ENCODE measurements around the gene MIER2.
"Not testable (repeated sequence)": the region's sequence is repeated elsewhere in the genome, so short reads cannot be mapped to it uniquely, and the experiment has no call there.

The MIER2 gene

DNA sequence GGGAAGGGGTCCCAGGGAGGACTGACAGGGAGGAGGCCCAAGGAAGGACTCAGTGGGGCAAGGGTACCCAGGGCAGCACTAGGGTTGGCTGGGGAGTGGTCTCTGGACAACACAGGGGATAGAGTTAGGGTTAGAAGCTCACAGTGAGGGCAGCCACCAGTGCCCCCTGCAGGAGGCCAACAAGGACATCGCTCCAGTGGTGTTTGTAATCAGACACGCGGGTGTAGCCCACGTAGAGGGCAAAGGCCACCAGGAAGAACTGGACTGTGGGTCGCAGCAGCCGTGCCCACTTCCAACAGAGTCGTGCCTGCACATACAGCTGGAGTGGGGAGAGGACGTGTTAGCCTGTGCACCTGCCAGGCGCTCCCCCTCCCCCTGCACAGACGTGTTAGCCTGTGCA is 62.6 kb downstream of the MIER2 start:
- DNase-seq (ENCODE audit: low read depth) = no peak

DNA sequence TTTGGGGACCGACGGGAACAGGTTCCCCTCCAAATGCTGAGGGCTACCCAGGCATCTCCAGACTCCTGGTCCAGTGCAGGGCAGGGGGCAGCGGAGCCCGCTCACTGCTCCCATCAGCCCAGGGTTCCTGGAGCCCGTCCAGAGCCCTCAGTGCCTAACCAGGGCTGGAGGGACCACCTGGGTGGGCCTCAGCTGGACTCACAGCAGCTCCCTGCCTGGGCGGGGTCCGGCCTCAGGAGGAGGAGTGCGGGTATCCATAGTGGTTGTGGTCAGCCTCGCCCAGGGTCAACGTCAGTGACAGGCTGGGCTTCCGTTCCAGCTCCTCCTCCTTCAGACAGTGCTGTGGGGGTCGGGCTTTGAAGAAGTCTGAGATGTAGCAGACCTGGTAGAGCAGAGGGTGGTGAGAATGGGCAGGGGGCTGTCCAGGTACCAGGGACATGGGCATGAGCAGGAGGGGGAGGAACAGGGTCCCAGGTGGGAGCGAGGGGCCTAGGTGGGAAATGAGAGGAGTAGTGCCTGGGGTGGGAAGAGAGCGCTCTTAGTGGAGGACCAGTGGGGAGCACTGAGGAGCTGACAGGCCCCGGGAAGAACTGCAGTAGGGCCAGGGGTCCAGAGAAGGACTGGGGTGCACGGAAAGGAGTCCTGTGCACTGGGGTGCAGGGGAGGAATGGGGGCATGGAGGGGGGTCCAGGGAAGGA is 63.3 kb downstream of the MIER2 start:
- no peak for DNase-seq (ENCODE audit: low read depth)

GRCh38 chr19:280541-281009 is 64.0 kb downstream of the MIER2 start:
- DNase-seq (ENCODE audit: low read depth) = no peak

DNA sequence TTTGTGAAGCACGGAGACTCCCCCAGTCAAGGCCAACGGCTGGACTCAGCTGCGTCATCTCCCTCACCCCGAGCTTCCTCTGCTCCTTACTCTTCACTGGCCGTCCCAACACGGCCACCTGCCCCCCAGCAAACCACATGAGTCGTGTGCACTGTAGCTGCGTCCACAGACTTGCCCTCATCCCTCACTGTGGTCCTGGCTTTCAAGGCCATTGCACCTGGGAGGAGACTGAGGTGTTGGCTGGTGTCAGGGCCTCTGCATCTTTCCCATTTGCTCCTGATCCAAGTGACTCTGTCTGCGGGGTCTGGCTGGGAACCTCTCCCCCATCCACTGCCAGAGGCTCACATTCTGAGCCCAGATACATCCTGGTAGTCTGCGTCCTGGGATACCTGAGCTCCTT is 64.9 kb downstream of the MIER2 start:
- no peak for DNase-seq (ENCODE audit: low read depth)

GRCh38 chr19:279231-279630 is 65.4 kb downstream of the MIER2 start:
- no peak for DNase-seq (ENCODE audit: low read depth)

- DNase-seq (ENCODE audit: low read depth) = no peak
These were observed 66.9 kb downstream of the MIER2 start for GRCh38 chr19:277581-278165.

DNA sequence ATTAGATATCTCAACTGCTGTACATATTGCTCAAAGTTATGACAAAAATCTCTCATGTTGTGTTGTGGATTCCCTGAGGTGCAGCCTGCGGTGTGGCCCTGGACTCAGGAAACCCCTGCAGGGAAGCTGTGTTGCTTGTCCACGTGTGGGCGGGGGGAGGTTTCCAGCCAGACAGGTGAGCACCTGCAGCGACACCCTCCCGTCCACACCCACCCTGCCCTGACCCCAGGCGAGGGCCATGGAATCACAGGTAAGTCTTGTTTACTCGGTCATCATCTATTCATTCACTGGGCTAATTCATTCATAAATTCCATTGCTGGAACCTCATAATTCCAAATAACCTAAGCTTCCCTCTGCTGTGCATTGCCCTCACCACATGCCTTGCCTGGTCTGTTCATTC is 67.5 kb downstream of the MIER2 start:
- no peak for DNase-seq (ENCODE audit: low read depth)

- no peak for DNase-seq (ENCODE audit: low read depth)
These were observed 68.5 kb downstream of the MIER2 start for GRCh38 chr19:275958-276646.

DNA sequence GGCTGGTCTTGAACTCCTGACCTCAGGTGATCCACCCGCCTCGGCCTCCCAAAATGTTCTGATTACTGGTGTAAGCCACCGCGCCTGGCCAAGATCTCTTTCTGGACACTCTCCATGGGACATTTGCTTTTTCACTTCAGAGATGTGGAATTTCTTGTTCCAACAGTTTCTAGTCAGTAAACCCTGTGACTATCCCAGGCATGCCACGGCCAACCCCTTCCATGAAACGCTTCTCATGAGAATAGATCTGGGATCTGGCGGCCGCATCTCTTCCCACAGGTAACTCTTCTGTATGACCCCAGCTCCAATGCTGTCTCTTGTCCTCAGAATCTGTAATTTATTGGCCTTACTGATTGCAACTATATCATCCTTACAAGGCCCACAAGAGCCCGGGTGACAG is 69.6 kb downstream of the MIER2 start:
- no peak for DNase-seq (ENCODE audit: low read depth)

- no peak for DNase-seq (ENCODE audit: low read depth)
These were observed 71.2 kb downstream of the MIER2 start for GRCh38 chr19:273393-273792.

DNA sequence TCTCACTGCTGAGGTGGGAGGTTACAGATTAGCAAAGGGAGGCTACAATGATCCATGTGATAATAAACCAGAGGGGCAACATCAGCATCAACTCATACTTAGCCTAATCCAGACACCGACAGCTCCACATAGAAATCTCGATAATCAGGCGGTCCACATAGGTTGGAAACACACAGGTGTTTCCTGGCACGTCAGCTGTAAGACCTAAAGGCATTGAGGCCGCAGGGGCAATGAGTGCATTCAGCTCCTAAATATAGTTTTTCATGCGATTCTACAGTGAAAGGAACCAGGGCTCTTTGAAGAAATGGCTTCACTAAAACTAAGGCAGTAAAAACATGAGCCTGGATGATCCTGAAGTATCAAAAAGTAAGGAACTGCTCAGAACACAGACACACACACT is 72.7 kb downstream of the MIER2 start:
- DNase-seq (ENCODE audit: low read depth) = no peak

DNA sequence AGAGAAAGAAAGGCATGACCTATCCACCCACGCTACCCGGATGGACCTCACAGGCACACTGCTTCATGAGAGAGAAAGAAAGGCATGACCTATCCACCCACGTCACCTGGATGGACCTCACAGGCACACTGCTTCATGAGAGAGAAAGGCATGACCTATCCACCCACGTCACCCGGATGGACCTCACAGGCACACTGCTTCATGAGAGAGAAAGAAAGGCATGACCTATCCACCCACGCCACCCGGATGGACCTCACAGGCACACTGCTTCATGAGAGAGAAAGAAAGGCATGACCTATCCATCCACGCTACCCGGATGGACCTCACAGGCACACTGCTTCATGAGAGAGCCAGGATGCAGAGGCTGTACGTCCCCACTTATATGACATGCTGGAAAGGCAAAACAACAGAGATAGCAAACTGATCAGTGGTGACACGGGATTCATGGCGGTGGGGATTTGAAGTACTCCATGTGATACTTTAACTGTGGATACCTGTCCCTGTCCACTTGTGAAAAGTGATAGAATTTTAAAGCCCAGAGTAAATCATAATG is 73.8 kb downstream of the MIER2 start:
- DNase-seq (ENCODE audit: low read depth) = not testable (repeated sequence)

- DNase-seq (ENCODE audit: low read depth) = no peak
These were observed 75.4 kb downstream of the MIER2 start for GRCh38 chr19:269241-269640.

- no peak for DNase-seq (ENCODE audit: low read depth)
These were observed 82.5 kb downstream of the MIER2 start for GRCh38 chr19:262125-262524.

- not testable (repeated sequence) for DNase-seq (ENCODE audit: low read depth)
These were observed 87.8 kb downstream of the MIER2 start for GRCh38 chr19:256804-257203.

Data from activated T-helper 9 cell treated with anti-CD3 and anti-CD28 coated beads, Interleukin-2, amount 50 U/mL, for 16 hours (primary cell).